Left kidney (tissue), 2 donors: Measurements from ENCODE around the gene ELOA. TPM values are rescaled to one million over a fixed set of nuclear protein-coding genes. Genes with fewer than 3 reads are reported as not detected.
"Not testable (repeated sequence)": the region's sequence is repeated elsewhere in the genome, so short reads cannot be mapped to it uniquely, and the experiment has no call there.

Experiments used
- DNase-seq: peaks from one replicate; pipeline ENCODE4 v3.0.0-alpha.2; 2013
- polyA plus RNA-seq: library from polyadenylated mRNA; unstranded; fragments of 120-200 nt; gene quantifications from one replicate; pipeline ENCODE4 v1.2.1, GENCODE V29; 2013; ENCODE audit not compliant: insufficient read length

ELOA gene
- polyA plus RNA-seq, 1 donor: 38.1 TPM

- DNase-seq: no peak
These were observed 36.6 kb downstream of the ELOA start for GRCh38 chr1:23779826-23780371.

GRCh38 chr1:23783141-23783540, 39.9 kb downstream of the ELOA start:
- not testable (repeated sequence) for DNase-seq

GRCh38 chr1:23784846-23785245, 41.6 kb downstream of the ELOA start:
- no peak for DNase-seq

GRCh38 chr1:23787701-23788100, 44.4 kb downstream of the ELOA start:
- no peak for DNase-seq

- DNase-seq: no peak
These were observed 45.4 kb downstream of the ELOA start for GRCh38 chr1:23788695-23789094.

- peak; percentile 90 for DNase-seq
These were observed 47.6 kb downstream of the ELOA start, which contains the start of gene LYPLA2 for GRCh38 chr1:23790696-23791515. LYPLA2 (plus strand) TSS chr1:23791145; CDS start chr1:23792683, 1,538 bp downstream.

GRCh38 chr1:23791516-23792047, 48.3 kb downstream of the ELOA start:
- no peak for DNase-seq

GRCh38 chr1:23792151-23792945, 49.1 kb downstream of the ELOA start:
- DNase-seq: no peak

- no peak for DNase-seq
These were observed 49.9 kb downstream of the ELOA start for GRCh38 chr1:23793018-23793781.

- DNase-seq: no peak
These were observed 50.8 kb downstream of the ELOA start for GRCh38 chr1:23793861-23794731.

GRCh38 chr1:23794732-23795182, 51.5 kb downstream of the ELOA start:
- DNase-seq: not testable (repeated sequence)

GRCh38 chr1:23795676-23796465, 52.6 kb downstream of the ELOA start:
- no peak for DNase-seq

- DNase-seq: no peak
These were observed 53.4 kb downstream of the ELOA start for GRCh38 chr1:23796466-23797271.

GRCh38 chr1:23797478-23798448, 54.5 kb downstream of the ELOA start:
- DNase-seq: no peak

- DNase-seq: no peak
These were observed 55.4 kb downstream of the ELOA start for GRCh38 chr1:23798662-23799142.

GRCh38 chr1:23799255-23799569, 55.9 kb downstream of the ELOA start:
- no peak for DNase-seq

- DNase-seq: no peak
These were observed 56.5 kb downstream of the ELOA start for GRCh38 chr1:23799570-23800399.
